ENCODE results near the gene ITGA3.

DNA sequence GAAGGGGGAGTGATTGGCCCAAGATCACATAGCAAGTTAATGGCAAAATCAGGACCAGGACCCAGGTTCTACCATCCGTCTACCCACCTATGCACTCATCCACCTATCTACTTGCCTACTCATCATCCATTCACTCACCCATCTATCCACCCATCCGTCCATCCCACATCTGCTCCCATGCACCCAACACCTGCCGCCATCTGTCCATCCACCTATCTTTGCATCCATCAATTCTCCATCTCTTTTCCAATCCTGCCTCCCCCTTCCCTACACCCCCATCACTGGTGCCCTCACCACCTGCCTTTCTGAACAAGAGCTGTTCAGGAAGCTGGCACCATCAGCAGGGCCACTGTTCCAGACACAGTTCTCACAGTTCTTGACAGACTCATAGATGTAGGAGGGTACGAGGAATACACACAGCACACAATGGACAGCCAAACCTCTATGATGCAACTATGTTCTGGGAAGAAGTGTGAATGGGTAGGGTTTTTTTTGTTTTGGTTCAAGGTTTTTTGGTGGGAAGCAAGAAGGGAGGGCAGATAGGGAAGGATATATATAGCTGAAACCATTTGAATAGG is 69.6 kb downstream of the ITGA3 start:
- TF ChIP-seq POLR2A (IDR thresholded peaks at IDR 0.05) (no peak), POLR2AphosphoS5 (IDR thresholded peaks at IDR 0.05) (no peak), EP300 (IDR thresholded peaks at IDR 0.05) (no peak)
- TF ChIP-seq, protein P1, sequence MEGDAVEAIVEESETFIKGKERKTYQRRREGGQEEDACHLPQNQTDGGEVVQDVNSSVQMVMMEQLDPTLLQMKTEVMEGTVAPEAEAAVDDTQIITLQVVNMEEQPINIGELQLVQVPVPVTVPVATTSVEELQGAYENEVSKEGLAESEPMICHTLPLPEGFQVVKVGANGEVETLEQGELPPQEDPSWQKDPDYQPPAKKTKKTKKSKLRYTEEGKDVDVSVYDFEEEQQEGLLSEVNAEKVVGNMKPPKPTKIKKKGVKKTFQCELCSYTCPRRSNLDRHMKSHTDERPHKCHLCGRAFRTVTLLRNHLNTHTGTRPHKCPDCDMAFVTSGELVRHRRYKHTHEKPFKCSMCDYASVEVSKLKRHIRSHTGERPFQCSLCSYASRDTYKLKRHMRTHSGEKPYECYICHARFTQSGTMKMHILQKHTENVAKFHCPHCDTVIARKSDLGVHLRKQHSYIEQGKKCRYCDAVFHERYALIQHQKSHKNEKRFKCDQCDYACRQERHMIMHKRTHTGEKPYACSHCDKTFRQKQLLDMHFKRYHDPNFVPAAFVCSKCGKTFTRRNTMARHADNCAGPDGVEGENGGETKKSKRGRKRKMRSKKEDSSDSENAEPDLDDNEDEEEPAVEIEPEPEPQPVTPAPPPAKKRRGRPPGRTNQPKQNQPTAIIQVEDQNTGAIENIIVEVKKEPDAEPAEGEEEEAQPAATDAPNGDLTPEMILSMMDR (IDR thresholded peaks at IDR 0.05), result no peak
